Stimulated activated naive CD8-positive, alpha-beta T cell treated with anti-CD3 and anti-CD28 coated beads, Interleukin-15, Interleukin-2, amounts not matched to agents 100 ng/mL and 50 ng/mL, for 24 hours (primary cell): ENCODE data around the gene P4HA2.

Experiments used
- H3K27ac Mint-ChIP-seq: one replicate; pipeline ENCODE4 v1.8.0; 2021; ENCODE audit warnings: mild to moderate bottlenecking, mixed read lengths
- H3K27me3 Mint-ChIP-seq: one replicate; pipeline ENCODE4 v1.8.0; 2021; ENCODE audit warnings: mixed read lengths
- H3K36me3 Mint-ChIP-seq: one replicate; pipeline ENCODE4 v1.8.0; 2021; ENCODE audit warnings: low read depth, mixed read lengths
- H3K4me1 Mint-ChIP-seq: one replicate; pipeline ENCODE4 v1.8.0; 2021; ENCODE audit warnings: low read depth, mixed read lengths
- H3K4me3 Mint-ChIP-seq: one replicate; pipeline ENCODE4 v1.8.0; 2021; ENCODE audit warnings: mild to moderate bottlenecking, mixed read lengths
- H3K9me3 Mint-ChIP-seq: one replicate; pipeline ENCODE4 v1.8.0; 2021; ENCODE audit warnings: mixed read lengths

Gene P4HA2

GRCh38 chr5:132267931-132268768, 40.5 kb upstream of the P4HA2 start:
- no peak overlapping the region for H3K4me3 Mint-ChIP-seq
- H3K36me3 Mint-ChIP-seq: no peaks in the 10 kb centered on the region
- peaks cover 52% of the 10 kb centered on the region for H3K4me1 Mint-ChIP-seq
- peaks cover 4% of the 10 kb centered on the region for H3K27me3 Mint-ChIP-seq
- peak overlapping the region; percentile 73 for H3K27ac Mint-ChIP-seq
- H3K9me3 Mint-ChIP-seq: no peaks in the 10 kb centered on the region

GRCh38 chr5:132267166-132267739, 39.6 kb upstream of the P4HA2 start:
- H3K36me3 Mint-ChIP-seq: no peaks in the 10 kb centered on the region
- no peak overlapping the region for H3K4me3 Mint-ChIP-seq
- no peaks in the 10 kb centered on the region for H3K27me3 Mint-ChIP-seq
- peak overlapping the region; percentile 73 for H3K27ac Mint-ChIP-seq
- no peaks in the 10 kb centered on the region for H3K9me3 Mint-ChIP-seq
- H3K4me1 Mint-ChIP-seq: peaks cover 54% of the 10 kb centered on the region

- H3K4me3 Mint-ChIP-seq: no peak overlapping the region
- H3K9me3 Mint-ChIP-seq: no peaks in the 10 kb centered on the region
- no peaks in the 10 kb centered on the region for H3K36me3 Mint-ChIP-seq
- peaks cover 57% of the 10 kb centered on the region for H3K4me1 Mint-ChIP-seq
- H3K27me3 Mint-ChIP-seq: no peaks in the 10 kb centered on the region
- H3K27ac Mint-ChIP-seq: no peak overlapping the region
These were observed 39.1 kb upstream of the P4HA2 start for GRCh38 chr5:132266836-132267160.

GRCh38 chr5:132266031-132266835, 38.6 kb upstream of the P4HA2 start:
- Mint-ChIP-seq H3K4me1 (peaks cover 62% of the 10 kb centered on the region), H3K9me3 (no peaks in the 10 kb centered on the region)

GRCh38 chr5:132265336-132266030, 37.8 kb upstream of the P4HA2 start:
- peaks cover 69% of the 10 kb centered on the region for H3K4me1 Mint-ChIP-seq
- no peak overlapping the region for H3K4me3 Mint-ChIP-seq

More at GRCh38 chr5:132266031-132266835, 38.6 kb upstream of the P4HA2 start:
- Mint-ChIP-seq H3K27me3 (no peaks in the 10 kb centered on the region), H3K27ac (no peak overlapping the region), H3K4me3 (no peak overlapping the region), H3K36me3 (no peaks in the 10 kb centered on the region)

GRCh38 chr5:132264546-132265335, 37.1 kb upstream of the P4HA2 start:
- no peaks in the 10 kb centered on the region for H3K9me3 Mint-ChIP-seq
- peaks cover 76% of the 10 kb centered on the region for H3K4me1 Mint-ChIP-seq
- peak overlapping the region; percentile 75 for H3K27ac Mint-ChIP-seq
- H3K36me3 Mint-ChIP-seq: no peaks in the 10 kb centered on the region
- no peaks in the 10 kb centered on the region for H3K27me3 Mint-ChIP-seq
- no peak overlapping the region for H3K4me3 Mint-ChIP-seq

More at GRCh38 chr5:132265336-132266030, 37.8 kb upstream of the P4HA2 start:
- no peaks in the 10 kb centered on the region for H3K27me3 Mint-ChIP-seq
- H3K9me3 Mint-ChIP-seq: no peaks in the 10 kb centered on the region
- H3K36me3 Mint-ChIP-seq: no peaks in the 10 kb centered on the region
- no peak overlapping the region for H3K27ac Mint-ChIP-seq

GRCh38 chr5:132263548-132264261, 36.1 kb upstream of the P4HA2 start:
- no peak overlapping the region for H3K4me3 Mint-ChIP-seq
- no peaks in the 10 kb centered on the region for H3K9me3 Mint-ChIP-seq
- no peaks in the 10 kb centered on the region for H3K36me3 Mint-ChIP-seq
- H3K4me1 Mint-ChIP-seq: peaks cover 76% of the 10 kb centered on the region
- peak overlapping the region; percentile 75 for H3K27ac Mint-ChIP-seq
- no peaks in the 10 kb centered on the region for H3K27me3 Mint-ChIP-seq

- Mint-ChIP-seq H3K27me3 (no peaks in the 10 kb centered on the region), H3K27ac (peak overlapping the region; percentile 75), H3K4me3 (no peak overlapping the region), H3K9me3 (no peaks in the 10 kb centered on the region), H3K36me3 (no peaks in the 10 kb centered on the region), H3K4me1 (peaks cover 69% of the 10 kb centered on the region)
These were observed 35.4 kb upstream of the P4HA2 start for GRCh38 chr5:132262882-132263547.

GRCh38 chr5:132261881-132262845, 34.5 kb upstream of the P4HA2 start:
- Mint-ChIP-seq H3K27ac (peak overlapping the region; percentile 17), H3K4me1 (peaks cover 61% of the 10 kb centered on the region), H3K27me3 (no peaks in the 10 kb centered on the region), H3K9me3 (no peaks in the 10 kb centered on the region), H3K36me3 (no peaks in the 10 kb centered on the region), H3K4me3 (no peak overlapping the region)

GRCh38 chr5:132260714-132261551, 33.3 kb upstream of the P4HA2 start:
- Mint-ChIP-seq H3K27me3 (peaks cover 8% of the 10 kb centered on the region), H3K27ac (peak overlapping the region; percentile 84), H3K4me1 (peaks cover 61% of the 10 kb centered on the region), H3K36me3 (no peaks in the 10 kb centered on the region), H3K9me3 (no peaks in the 10 kb centered on the region), H3K4me3 (peak overlapping the region; percentile 31)

GRCh38 chr5:132260051-132260450, 32.4 kb upstream of the P4HA2 start:
- no peaks in the 10 kb centered on the region for H3K36me3 Mint-ChIP-seq
- peak overlapping the region; percentile 31 for H3K4me3 Mint-ChIP-seq
- H3K27ac Mint-ChIP-seq: peak overlapping the region; percentile 84
- no peaks in the 10 kb centered on the region for H3K9me3 Mint-ChIP-seq
- H3K27me3 Mint-ChIP-seq: peaks cover 11% of the 10 kb centered on the region
- peaks cover 57% of the 10 kb centered on the region for H3K4me1 Mint-ChIP-seq
